Thyroid gland (tissue), 4 donors: ENCODE measurements around the gene NUFIP1.

ENCODE experiments used
- POLR2A ChIP-seq, 2 donors: fragments of 450-650 bp; IDR thresholded peaks; one replicate each; pipeline ENCODE4 v1.6.1; 2017; ENCODE audit warnings: antibody characterized with exemption in 2 of 2, mild to moderate bottlenecking in 2 of 2, moderate library complexity in 1 of 2
- TF ChIP-seq, protein P1 (sequence below), 6 experiments: fragments of 200-600 bp in 3 of 6; fragments of 450-650 bp in 3 of 6; sonication (generic) in 3 of 6; IDR thresholded peaks; one replicate each; pipeline ENCODE4 v1.5.1; 2016 to 2019; ENCODE audit warnings: antibody characterized with exemption in 6 of 6, mild to moderate bottlenecking in 2 of 6, inconsistent platforms in 1 of 6, moderate library complexity in 1 of 6

DNA sequence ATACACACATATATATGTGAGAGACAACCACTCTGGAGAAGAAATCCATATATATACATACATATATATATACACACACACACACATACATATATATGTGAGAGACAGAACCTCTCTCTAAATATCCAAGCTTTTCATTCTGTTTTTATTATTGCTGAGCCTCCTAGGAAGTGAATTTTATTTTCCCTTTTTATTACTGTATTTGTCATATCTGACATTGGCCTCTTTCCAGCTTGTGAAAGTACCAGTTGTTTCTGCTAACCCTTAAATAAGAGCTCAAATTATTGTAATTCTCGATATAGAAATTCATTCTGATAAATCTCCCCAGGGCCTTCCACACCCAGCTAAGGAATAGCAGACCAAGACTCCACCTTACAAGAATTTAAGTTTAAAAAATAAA lies 81.0 kb downstream of the NUFIP1 start:
- TF ChIP-seq, protein P1, sequence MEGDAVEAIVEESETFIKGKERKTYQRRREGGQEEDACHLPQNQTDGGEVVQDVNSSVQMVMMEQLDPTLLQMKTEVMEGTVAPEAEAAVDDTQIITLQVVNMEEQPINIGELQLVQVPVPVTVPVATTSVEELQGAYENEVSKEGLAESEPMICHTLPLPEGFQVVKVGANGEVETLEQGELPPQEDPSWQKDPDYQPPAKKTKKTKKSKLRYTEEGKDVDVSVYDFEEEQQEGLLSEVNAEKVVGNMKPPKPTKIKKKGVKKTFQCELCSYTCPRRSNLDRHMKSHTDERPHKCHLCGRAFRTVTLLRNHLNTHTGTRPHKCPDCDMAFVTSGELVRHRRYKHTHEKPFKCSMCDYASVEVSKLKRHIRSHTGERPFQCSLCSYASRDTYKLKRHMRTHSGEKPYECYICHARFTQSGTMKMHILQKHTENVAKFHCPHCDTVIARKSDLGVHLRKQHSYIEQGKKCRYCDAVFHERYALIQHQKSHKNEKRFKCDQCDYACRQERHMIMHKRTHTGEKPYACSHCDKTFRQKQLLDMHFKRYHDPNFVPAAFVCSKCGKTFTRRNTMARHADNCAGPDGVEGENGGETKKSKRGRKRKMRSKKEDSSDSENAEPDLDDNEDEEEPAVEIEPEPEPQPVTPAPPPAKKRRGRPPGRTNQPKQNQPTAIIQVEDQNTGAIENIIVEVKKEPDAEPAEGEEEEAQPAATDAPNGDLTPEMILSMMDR (IDR thresholded peaks at IDR 0.05), result no peak
- no peak for TF ChIP-seq POLR2A (IDR thresholded peaks at IDR 0.05)
